Upper lobe of left lung (tissue), 4 donors: ENCODE measurements around the gene P2RY14.

ENCODE experiments used
- CTCF ChIP-seq, 6 experiments: fragments of 450-650 bp in 4 of 6; fragments of 200-600 bp in 2 of 6; sonication (generic) in 2 of 6; IDR thresholded peaks; one replicate each; pipeline ENCODE4 v1.5.1; 2016 to 2019; ENCODE audit warnings: antibody characterized with exemption in 6 of 6
- POLR2AphosphoS5 ChIP-seq, 2 donors: sonication (generic); formaldehyde crosslinking; IDR thresholded peaks; one replicate each; pipeline ENCODE4 v1.5.1; 2017; ENCODE audit warnings: antibody characterized with exemption in 2 of 2

DNA sequence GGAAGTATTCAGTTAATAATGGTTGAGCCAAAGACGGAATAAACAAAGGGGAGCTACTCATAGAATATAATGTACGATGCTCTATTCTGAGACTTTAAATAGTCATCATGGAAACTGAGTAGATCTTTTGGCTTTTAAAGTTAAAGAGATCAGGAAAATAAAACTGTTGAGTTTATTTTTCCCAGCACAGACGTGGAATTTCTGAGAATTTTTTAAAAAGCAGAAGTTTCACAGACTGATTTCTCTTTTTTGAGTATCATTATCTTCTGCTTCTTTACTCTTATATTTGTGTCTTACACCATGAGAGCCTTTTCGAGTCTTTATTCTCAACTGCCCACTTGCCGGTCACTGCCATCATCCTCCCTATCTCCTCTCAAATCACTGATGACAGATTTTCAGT is 13.2 kb downstream of the P2RY14 start:
- TF ChIP-seq CTCF (IDR thresholded peaks at IDR 0.05) (no peak), POLR2AphosphoS5 (IDR thresholded peaks at IDR 0.05) (no peak)
